ENCODE results near the gene MAPKBP1.

The MAPKBP1 gene

DNA sequence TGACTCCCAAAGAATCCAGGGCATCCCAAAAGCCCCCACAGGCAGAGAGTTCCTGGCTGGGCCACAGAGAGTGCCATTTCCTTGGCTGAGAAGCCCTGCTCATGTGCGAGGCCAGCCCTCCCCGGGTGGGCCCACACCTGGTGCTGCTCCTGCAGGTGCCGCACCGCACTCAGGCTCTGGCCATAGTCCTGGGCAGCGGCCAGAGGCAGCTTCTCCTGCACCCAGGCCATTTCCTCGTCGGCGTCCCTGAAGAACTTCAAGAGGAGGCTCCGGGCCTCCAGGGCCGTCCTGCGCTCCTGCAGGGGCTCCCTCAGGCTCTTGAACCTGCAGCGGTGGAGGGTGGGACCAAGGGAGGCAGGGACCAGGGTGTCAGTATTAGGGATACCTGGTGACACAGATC, 82.4 kb downstream of the MAPKBP1 start:
- DNase-seq: no peak
- Mint-ChIP-seq H3K27me3 (ENCODE audit: low read depth, poor library complexity) (peaks cover 4% of the 10 kb centered on the region), H3K4me1 (peaks cover 74% of the 10 kb centered on the region), H3K9me3 (no peaks in the 10 kb centered on the region), H3K4me3 (no peak overlapping the region), H3K36me3 (ENCODE audit: low read depth) (no peaks in the 10 kb centered on the region), H3K27ac (no peak overlapping the region)
- TF ChIP-seq, protein P1, sequence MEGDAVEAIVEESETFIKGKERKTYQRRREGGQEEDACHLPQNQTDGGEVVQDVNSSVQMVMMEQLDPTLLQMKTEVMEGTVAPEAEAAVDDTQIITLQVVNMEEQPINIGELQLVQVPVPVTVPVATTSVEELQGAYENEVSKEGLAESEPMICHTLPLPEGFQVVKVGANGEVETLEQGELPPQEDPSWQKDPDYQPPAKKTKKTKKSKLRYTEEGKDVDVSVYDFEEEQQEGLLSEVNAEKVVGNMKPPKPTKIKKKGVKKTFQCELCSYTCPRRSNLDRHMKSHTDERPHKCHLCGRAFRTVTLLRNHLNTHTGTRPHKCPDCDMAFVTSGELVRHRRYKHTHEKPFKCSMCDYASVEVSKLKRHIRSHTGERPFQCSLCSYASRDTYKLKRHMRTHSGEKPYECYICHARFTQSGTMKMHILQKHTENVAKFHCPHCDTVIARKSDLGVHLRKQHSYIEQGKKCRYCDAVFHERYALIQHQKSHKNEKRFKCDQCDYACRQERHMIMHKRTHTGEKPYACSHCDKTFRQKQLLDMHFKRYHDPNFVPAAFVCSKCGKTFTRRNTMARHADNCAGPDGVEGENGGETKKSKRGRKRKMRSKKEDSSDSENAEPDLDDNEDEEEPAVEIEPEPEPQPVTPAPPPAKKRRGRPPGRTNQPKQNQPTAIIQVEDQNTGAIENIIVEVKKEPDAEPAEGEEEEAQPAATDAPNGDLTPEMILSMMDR (IDR thresholded peaks at IDR 0.05): no peak

GRCh38 chr15:41857316-41857715, 83.0 kb downstream of the MAPKBP1 start:
- peaks cover 79% of the 10 kb centered on the region for H3K4me1 Mint-ChIP-seq
- TF ChIP-seq, protein P1 (IDR thresholded peaks at IDR 0.05): no peak
- peaks cover 4% of the 10 kb centered on the region for H3K27me3 Mint-ChIP-seq (ENCODE audit: low read depth, poor library complexity)
- no peak overlapping the region for H3K4me3 Mint-ChIP-seq
- no peaks in the 10 kb centered on the region for H3K9me3 Mint-ChIP-seq
- no peak for DNase-seq
- H3K36me3 Mint-ChIP-seq (ENCODE audit: low read depth): no peaks in the 10 kb centered on the region
- H3K27ac Mint-ChIP-seq: no peak overlapping the region

- Mint-ChIP-seq H3K27me3 (ENCODE audit: low read depth, poor library complexity) (peaks cover 4% of the 10 kb centered on the region), H3K9me3 (no peaks in the 10 kb centered on the region), H3K27ac (peak overlapping the region; percentile 22), H3K36me3 (ENCODE audit: low read depth) (no peaks in the 10 kb centered on the region), H3K4me1 (peaks cover 80% of the 10 kb centered on the region), H3K4me3 (no peak overlapping the region)
- no peak for DNase-seq
- TF ChIP-seq, protein P1 (IDR thresholded peaks at IDR 0.05): no peak
Measured at GRCh38 chr15:41858756-41859155, 84.5 kb downstream of the MAPKBP1 start.

GRCh38 chr15:41860049-41860828, 86.0 kb downstream of the MAPKBP1 start:
- Mint-ChIP-seq H3K27ac (peak overlapping the region; percentile 13), H3K4me3 (no peak overlapping the region), H3K9me3 (no peaks in the 10 kb centered on the region), H3K4me1 (peaks cover 77% of the 10 kb centered on the region), H3K36me3 (ENCODE audit: low read depth) (no peaks in the 10 kb centered on the region), H3K27me3 (ENCODE audit: low read depth, poor library complexity) (peaks cover 9% of the 10 kb centered on the region)
- DNase-seq: peak; percentile 39
- TF ChIP-seq, protein P1 (IDR thresholded peaks at IDR 0.05): no peak

- TF ChIP-seq, protein P1 (IDR thresholded peaks at IDR 0.05): no peak
- no peaks in the 10 kb centered on the region for H3K36me3 Mint-ChIP-seq (ENCODE audit: low read depth)
- peaks cover 9% of the 10 kb centered on the region for H3K27me3 Mint-ChIP-seq (ENCODE audit: low read depth, poor library complexity)
- H3K27ac Mint-ChIP-seq: no peak overlapping the region
- no peak overlapping the region for H3K4me3 Mint-ChIP-seq
- no peak for DNase-seq
- peaks cover 74% of the 10 kb centered on the region for H3K4me1 Mint-ChIP-seq
- H3K9me3 Mint-ChIP-seq: no peaks in the 10 kb centered on the region
Measured at GRCh38 chr15:41861736-41862356, 87.6 kb downstream of the MAPKBP1 start.

Measured in nephron progenitor cell (in vitro differentiated cells).